ENCODE results near the gene GYPB. TPM values are rescaled to one million over a fixed set of nuclear protein-coding genes. Genes with fewer than 3 reads are reported as not detected.
"Not testable (repeated sequence)": the region's sequence is repeated elsewhere in the genome, so short reads cannot be mapped to it uniquely, and the experiment has no call there.

Gene GYPB
- polyA plus RNA-seq, 12 donors = 1.7 to 16.4 (median 3.4) TPM; not detected in 2

- not testable (repeated sequence) for DNase-seq
Observed at GRCh38 chr4:144017271-144017670, 1.9 kb downstream of the GYPB start.

- DNase-seq = not testable (repeated sequence)
Observed at GRCh38 chr4:144016057-144016605, 3.0 kb downstream of the GYPB start.

- no peak for DNase-seq
Observed at GRCh38 chr4:144014808-144015207, 4.4 kb downstream of the GYPB start.

GRCh38 chr4:144008602-144009001 lies 10.6 kb downstream of the GYPB start:
- DNase-seq = not testable (repeated sequence)

GRCh38 chr4:144007960-144008359 lies 11.2 kb downstream of the GYPB start:
- not testable (repeated sequence) for DNase-seq

- not testable (repeated sequence) for DNase-seq
Observed at GRCh38 chr4:144006200-144006803, 12.9 kb downstream of the GYPB start.

- not testable (repeated sequence) for DNase-seq
Observed at GRCh38 chr4:144005558-144005953, 13.6 kb downstream of the GYPB start.

- DNase-seq = not testable (repeated sequence)
Observed at GRCh38 chr4:144004868-144005557, 14.2 kb downstream of the GYPB start.

GRCh38 chr4:144003890-144004265 lies 15.3 kb downstream of the GYPB start:
- not testable (repeated sequence) for DNase-seq

GRCh38 chr4:144003205-144003889 lies 15.8 kb downstream of the GYPB start:
- not testable (repeated sequence) for DNase-seq

- DNase-seq = not testable (repeated sequence)
Observed at GRCh38 chr4:144000331-144000995, 18.7 kb downstream of the GYPB start.

GRCh38 chr4:143996193-143996592 lies 23.0 kb downstream of the GYPB start:
- DNase-seq = not testable (repeated sequence)

GRCh38 chr4:143991761-143992160 lies 27.4 kb downstream of the GYPB start:
- DNase-seq = not testable (repeated sequence)

- DNase-seq = not testable (repeated sequence)
Observed at GRCh38 chr4:143990717-143991116, 28.5 kb downstream of the GYPB start.

- no peak for DNase-seq
Observed at GRCh38 chr4:143986180-143986579, 33.0 kb downstream of the GYPB start.

GRCh38 chr4:143980776-143981175 lies 38.4 kb downstream of the GYPB start:
- DNase-seq = not testable (repeated sequence)

- not testable (repeated sequence) for DNase-seq
Observed at GRCh38 chr4:143975527-143975926, 43.7 kb downstream of the GYPB start.

- not testable (repeated sequence) for DNase-seq
Observed at GRCh38 chr4:143974021-143974420, 45.2 kb downstream of the GYPB start.

- no peak for DNase-seq
Observed at GRCh38 chr4:143961075-143961474, 58.1 kb downstream of the GYPB start.

- not testable (repeated sequence) for DNase-seq
Observed at GRCh38 chr4:143955306-143955705, 63.9 kb downstream of the GYPB start.

GRCh38 chr4:143951458-143951972 lies 67.7 kb downstream of the GYPB start:
- DNase-seq = not testable (repeated sequence)

GRCh38 chr4:143950967-143951366 lies 68.2 kb downstream of the GYPB start:
- DNase-seq = not testable (repeated sequence)

Data from muscle of arm (tissue), 12 donors.